GM18858 (cell line): Measurements from ENCODE around the gene MYO18A.
"Not testable (repeated sequence)": the region's sequence is repeated elsewhere in the genome, so short reads cannot be mapped to it uniquely, and the experiment has no call there.

Source experiments
- ATAC-seq: cut with Tn5 transposase; IDR thresholded peaks from one replicate; pipeline ENCODE4 v1.9.1; 2021; ENCODE audit not compliant: unreplicated experiment

The MYO18A gene

DNA sequence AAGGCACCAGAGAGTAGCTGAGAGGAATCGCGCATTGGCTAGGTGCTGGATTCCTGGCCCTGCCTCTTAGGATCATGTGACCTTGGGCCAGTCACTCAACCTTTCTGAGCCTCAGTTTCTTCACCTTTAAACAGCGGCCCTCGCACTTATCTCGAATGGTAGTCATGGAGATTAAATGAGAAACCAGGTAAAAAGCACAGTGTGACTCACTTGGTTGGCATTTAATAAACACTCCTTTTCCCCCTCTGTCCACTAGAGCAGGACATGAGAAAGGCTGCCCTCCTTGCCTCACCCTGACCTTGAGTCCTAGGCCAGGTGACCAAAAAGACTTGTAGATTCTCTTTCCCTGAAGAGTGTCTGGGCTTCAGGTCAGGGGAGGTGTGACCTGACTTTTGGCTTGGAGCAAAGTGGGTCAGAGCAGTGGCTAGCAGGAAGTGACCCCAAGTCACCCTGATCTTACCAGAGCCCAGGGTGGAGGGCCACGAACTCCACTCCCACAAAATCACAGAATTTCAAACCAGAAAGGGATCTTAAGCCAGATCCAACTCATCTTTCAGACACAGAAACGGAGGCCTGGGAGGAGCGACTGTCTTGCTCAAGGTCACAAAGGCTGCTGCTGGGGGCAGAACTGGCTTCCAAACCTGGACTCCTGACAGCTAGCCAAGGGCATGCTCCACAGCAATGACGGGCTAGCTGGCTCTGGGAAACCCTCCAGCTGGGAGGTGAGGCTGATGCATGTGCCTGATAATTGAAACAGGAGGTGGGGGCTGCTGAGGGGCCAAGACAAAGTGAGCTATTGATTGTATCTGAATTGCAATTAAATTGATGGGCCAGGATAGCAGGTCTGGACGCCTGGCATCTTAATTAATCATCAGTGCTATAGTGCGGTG, 72.0 kb downstream of the MYO18A start:
- ATAC-seq, result no peak

DNA sequence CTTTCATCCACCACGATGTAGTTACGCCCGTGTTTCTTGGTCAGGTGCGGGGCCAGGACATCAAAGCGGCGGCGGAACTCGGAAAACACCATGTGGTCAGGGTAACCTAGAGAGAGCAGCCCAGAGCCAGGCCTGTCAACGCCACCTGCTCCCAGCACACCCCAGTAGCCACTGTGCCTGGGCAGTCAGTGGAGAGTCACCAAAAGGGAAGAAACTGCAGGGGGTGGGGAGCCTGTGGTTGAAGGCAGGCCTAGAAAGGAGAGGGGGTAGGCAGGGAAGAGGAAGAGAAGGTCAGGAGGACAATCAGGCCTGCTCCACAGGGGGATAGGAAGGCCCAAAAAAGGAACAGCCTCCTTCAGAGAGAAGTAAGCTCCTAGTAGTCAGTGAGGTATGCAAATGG, 73.1 kb downstream of the MYO18A start:
- ATAC-seq, result no peak

DNA sequence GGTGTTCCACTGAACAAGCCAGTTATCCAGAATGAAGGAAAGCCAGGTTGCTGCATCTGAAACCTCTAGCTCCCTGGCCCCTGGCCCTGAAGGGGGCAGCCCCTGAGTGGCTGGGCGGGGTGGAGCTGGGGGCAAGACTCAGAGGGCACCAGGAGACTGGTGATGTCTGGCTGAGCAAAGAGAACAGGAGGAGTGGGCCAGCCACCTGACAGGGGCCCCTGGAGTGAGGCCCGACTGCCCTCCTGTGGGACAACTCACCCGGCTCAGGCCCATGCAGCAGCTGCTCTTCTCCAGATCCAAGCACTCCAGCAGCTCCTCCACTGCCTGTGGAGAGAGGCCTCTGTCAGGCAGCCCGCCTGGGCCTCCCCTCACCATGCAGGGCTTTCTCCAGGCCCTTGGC, 76.9 kb downstream of the MYO18A start:
- no peak for ATAC-seq

DNA sequence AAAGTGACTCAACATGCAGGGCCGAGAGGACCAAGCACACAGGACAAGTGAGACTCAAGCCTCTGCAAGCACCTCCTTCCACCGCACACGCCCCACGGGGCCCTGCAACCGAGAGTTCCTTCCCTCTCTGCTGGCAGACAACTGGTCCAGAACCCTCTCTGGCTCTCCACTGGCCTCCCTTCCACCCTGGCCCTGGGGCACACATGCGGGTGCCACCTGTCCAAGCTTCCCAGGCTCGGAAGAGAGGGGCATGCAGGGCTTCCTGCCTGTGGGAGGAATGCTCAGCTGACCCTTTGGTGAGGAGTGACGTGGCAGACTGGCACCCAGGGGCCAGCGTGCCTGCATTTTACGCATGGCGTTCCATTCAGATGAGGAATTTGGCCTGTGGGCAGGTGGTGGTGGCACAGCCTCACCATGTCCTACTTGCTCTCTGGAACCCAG, 77.4 kb downstream of the MYO18A start:
- ATAC-seq, result no peak

DNA sequence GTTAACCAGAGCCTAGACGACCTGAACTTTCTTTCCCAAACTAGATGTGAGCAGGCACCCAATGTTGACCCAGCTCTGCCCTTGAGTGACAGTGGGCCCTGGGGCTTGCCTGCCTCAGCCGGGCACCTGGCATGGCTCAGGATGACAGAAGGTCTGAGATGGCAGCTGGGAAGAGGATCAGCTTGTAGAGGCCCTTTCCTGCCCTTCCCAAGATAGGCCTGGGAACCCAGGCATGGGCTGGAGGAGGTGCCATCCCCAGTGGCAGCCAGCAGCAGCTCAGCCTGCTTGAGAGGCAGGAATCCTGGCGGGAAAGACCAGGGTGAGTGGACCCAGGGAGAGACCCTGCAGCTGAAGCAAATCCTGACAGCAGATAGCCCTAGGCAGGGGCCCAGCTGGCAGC, 78.2 kb downstream of the MYO18A start:
- no peak for ATAC-seq

DNA sequence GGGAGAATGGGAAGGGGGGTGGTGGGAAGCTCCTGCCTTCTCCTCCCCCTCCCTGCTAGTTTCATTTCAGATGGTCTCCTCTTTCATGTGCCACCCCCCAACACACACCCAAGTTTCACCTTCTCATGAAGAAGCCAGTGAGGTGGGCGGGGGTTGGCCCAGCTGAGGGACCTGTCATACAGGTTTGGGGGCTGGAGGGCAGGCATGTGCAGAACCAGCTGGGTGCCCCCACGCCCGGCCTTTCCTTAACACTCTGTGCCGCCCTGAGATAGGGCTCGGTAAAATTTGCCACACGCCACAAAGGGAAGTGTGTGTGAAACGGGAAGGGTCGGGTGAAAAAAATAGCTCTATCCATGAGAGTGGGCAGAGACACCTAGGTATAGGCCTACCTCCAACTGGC, 79.9 kb downstream of the MYO18A start:
- ATAC-seq, result no peak

DNA sequence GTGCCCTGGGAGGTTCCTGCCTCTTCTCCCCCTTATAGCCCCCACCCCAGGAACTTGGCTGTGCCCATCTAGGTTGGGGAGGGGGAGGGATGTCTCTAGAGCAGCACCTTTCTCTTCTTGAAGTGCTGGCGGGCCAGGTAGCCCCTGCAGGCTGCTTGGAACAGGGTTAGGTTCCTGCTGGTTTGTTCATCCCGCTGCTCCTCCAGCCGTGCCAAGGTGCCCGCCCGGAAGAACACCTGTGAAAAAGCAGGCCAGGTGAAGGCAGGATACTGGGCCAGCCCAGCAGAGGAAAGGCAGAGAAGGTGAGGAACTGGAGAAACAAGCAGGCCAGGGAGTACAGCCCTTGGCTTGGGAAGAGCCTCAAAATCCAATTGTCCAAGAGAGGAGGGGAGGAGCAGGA, 80.7 kb downstream of the MYO18A start:
- no peak for ATAC-seq

DNA sequence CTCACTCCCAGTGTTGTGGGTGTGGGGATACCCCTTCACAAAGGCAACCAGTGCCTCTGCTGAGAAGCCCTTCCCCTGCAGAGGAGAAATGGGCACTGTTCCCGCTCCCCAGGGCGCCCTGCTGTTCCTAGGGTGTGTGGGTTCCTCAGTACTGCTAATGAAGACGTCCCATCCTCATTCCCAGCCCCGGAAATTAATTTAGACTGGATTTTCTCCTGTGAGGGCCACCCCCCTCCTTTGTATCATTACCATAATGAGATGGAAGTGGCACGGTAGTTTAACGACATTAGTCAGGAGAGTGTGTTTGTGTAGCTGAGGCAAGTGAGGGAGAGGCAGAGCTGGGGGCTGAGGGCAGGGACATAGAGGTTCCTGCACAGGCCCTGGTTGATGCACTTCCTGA, 84.1 kb downstream of the MYO18A start:
- no peak for ATAC-seq

DNA sequence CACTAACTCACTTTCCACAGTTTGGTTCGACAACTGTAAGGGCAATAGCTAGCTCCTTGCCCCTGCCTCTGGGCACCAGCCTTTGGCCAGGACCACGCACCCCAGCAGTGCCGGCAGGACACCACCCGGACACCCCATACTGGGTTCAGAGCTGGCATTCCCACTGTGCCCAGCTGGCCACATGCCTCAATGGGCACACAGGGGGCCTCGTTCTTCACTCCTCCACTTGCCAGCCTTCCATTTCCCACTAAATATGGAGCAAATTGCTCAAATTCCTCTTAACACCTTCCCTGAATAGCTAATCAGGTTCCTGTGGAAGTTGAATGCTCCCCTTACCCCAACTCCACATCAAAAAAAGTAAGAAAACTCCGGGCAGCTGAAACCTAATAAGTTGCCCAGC, 84.8 kb downstream of the MYO18A start:
- ATAC-seq, result no peak

DNA sequence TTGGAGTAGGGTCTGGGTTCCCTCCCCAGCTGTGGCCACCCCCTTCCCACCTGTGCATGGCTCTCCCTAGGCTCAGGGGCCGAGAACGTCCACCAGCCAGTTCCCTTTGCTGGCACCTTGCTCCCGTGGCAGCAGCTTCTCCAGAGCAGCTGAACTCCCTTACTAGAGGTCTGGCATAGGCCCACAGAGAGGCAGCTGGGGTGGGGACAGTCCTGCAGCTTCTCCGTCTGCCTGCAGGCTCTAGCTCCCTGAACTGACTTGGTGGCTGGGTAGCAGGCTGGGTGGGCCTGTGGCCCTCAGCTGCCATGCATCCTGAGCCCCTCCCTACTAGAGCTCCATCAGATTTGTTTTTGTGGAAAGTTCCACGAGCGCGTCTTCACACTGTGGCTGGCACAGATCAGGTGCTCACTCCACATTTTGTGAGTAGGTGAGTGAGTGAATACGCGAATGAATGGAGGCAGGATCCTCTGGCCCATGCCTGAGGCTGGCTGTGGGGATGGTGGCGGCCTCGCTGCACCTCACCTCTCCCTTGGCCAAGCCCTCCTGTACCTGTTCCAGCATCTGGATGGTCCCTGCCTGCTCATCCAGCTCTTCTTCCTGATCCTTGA, 86.0 kb downstream of the MYO18A start:
- no peak for ATAC-seq

DNA sequence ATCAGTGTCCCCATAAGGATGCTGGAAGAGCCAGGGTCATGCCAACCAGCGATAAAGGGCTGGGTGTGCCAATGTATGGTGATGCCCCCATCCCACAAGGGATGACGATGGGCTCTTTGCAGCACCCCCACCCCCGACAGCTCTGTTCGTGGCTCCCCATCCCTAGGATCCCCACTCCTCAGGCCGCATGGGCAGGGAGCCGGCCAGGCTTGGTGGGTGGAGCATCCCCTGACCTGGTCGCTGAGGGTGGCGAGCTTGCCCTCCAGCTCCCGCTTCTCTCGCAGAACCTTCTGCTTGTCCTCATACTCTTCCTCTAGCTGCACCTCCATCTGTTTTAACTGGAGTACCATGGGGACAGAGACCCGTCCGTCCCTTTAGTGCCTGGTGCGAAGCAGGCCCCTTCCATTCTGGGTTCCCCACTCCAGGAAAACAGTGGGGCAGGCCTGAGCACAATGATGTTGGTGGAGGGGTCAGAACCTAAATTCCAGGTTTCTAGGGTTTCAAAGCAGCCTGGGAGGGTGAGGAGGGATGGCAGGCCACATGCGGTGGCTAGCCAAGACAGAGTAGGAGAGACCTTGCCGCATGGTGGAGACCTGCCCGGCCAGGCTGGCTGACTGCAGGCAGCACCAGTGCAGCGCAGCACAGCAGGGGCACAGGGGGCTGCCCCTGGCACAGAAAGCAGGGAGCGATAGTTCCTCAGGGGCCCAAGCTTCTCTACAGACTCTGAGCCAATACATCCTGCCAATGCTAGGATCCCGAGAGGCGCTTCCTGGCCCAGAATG, 86.9 kb downstream of the MYO18A start:
- ATAC-seq, result no peak

DNA sequence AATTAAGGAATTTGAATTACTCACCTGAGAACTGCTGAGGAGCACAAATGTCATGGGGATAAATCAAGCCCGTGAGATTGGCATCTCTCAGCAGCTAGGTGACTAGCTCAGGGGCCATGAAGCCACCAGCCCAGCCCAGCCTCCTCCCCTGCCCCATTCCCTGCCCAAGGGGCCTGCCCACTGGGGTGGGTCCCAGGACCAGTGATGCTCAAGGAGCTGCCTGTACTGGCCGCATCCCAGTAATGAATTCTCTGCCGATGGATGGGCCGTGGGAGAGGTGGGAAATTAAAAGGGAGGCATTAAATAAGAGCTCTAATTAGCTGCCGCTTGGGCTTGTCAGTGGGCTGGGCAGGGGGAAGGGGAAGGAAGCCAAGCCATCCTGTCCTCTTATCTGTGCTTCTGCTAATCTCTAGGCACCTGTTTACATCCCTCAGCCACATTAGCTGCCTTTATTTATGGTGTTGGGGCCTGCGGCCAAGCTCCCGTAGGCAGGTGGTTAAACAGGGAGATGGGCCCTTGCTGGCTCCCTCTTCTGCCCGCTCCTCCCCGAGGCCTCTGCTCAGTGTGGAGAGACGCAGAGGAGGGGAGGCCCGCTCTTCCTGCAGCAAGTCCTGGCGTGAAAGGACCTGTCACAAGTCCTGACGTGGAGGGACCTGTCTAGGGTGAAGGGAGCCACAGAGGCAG, 88.5 kb downstream of the MYO18A start:
- ATAC-seq, result no peak

DNA sequence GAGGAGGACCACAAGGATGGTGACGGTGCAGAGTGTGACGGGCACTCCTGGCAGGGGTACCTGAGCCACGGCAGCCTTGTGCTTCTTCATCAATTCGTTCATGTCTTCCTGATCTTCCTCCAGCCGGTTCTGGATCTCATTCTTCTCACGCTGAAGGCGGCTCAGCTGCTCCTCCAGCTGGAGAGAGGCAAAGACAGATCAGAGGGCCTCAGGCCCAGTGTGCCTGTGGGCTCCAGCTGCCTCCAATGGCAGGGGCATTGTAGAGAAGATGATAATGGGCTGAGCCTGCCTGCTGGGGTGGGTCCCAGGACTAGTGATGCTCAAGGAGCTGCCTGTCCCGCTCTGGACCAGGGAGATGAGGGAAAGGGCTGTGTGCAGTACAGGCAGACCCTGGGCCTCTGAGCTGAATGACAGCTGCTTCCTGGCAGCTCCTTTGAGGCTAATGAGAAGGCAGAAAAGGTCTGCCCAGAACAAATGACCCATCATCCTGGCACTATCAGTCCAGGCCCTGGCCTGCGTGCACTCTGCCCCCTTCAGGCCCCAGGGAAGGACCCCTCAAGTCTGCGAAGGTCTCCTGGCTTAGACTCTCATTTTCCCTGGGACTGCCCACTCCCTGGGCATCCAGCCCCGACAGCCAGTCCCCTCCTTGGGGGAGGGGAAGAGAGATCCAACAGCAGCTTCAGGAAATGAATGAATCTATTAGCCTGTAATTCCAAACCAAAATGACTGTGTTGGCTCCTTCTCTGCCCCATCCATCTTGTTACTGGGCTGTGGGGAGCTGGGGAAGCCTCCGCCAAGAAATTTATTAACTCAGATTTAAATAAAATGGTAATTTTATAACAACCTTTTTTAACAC, 89.2 kb downstream of the MYO18A start:
- no peak for ATAC-seq

DNA sequence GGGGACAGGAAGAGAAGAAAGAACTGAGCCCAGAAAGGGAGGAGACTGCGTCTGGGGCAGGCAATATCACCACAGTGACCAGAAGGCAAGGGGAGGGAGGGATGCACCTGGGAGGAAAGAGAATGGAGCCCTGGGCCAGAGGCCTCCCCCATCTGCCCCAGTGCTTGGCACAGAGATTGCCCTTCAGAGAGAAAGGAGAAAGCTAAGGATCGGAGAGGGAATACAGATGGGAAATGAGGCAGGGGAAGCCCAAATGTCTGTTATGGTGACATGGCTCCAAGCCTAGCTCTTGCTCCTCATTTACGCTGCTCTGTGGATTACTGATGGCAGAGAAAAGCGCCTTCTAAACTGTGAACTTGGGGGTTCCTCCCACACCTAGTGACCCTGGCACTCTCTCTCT, 90.1 kb downstream of the MYO18A start:
- no peak for ATAC-seq

DNA sequence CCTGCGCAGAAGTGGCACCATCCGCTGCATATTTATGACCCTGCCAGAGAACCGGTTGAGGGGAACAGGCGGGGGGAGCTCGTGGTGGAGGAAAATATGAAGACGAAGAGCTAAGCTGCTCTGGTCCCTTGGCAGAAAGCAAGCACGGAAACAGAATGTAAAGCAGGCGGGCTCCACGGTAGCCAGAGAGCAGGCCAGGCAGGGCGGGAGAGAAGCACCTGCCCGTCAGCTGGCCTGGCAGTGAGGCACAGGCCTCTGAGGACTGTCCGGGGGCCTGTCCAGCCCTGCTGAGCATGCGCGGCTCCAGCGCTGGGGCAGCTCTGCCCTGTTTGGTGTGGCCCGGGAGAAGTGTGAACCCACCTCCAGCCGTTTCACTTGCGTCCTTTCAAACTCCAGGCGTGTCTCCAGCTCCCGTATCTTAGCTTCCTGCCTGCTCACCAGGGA, 90.6 kb downstream of the MYO18A start:
- ATAC-seq, result no peak

DNA sequence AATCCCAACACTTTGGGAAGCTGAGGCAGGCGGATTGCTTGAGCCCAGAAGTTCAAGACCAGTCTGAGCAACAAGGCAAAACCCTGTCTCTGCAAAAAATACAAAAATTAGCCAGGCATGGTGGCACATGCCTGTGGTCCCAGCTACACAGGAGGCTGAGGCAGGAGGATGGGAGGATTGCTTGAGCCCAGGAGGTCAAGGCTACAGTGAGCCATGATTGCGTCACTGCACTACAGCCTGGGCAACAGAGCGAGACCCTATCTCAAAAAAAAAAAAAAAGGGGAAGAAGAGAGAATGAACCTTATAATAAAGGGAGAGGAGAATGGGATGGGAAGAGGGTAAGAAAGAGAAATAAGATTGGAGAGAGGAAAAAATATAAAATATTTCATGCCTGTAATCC, 91.4 kb downstream of the MYO18A start:
- ATAC-seq, result not testable (repeated sequence)

DNA sequence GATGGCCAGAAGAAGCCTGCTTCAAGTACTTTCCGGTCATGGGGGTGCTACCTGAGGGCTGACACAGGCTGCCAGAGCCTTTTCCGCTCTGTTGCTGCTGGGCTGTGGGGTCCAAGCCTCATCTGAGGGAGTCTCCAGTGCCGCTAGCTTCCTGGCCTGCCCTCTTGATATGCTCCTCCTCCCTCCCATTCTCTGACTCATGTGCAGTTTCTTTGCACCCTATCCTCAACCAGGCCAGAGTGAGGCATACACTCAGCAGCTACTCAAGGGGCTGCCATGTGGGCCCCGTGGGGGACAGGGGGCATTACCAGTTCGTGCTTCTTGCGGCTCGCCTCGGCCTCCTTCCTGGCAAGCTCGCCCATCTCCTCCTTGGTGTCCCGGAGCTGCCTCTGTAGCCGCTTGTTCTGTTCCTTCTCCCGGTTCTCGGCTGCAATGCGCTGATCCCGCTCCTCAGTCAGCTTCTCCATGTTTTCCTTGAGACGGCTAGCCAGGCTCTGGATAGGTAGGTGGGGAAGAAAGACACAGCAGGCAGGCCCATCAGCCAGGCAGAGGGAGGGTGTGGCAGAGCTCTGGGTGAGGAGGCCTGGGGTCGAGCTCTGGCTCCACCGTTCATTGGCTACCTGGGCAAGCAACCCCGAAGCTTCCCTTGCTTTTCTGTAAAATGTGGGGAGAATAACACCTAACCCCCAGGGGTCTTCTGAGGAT, 93.4 kb downstream of the MYO18A start:
- no peak for ATAC-seq

DNA sequence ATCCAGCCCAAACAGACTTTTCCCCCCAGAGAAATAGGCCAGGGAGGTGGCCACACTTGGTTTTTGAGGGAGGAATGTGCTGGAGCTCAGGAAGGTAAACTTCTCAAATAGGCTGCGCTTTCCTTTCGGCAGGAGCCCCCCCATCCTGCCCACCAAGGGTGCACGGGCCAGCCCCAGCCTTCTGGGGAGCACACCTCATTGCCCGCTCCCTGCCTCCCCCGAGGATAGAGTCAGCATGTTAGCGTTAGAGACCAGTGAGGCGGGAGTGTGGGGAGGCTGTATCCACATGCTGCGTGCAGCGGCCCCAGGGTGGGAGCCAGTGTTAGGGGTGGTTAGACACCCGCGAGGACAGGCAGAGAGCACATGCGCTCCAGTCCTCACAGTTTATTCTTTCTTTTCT, 95.0 kb downstream of the MYO18A start:
- no peak for ATAC-seq

DNA sequence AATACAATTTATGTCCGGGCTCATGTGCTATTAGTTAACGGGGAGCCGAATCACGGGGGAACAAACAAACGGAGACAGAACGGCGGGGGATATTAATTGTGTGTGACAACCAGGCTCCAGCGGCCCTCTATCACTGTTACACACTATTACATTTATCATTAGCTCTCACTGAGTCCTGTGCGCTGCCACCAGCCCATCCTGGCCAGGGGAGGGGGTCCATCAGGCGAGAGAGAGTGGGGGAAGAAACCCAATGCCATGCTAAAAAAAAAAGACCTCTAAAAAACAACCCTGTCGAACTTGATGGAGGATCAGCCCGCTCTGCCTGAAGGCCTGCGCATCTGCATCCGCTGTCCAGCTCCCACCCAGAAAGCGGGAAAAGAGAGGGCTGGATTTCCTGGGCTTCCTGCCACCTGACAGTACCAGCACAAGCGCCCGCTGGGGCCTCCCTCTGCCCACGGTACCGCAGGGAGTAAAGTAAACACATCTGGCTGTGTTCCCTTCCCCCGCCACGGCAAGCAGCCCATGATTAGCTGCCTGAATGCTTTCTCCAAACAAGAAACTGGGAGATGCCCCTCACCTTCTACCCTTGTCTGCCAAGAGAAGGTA, 95.6 kb downstream of the MYO18A start:
- no peak for ATAC-seq
